ENCODE measurements around the gene HHATL.

Gene HHATL

GRCh38 chr3:42649783-42650182, 52.8 kb downstream of the HHATL start:
- no peak for DNase-seq
- H3K27me3 ChIP-seq (ENCODE audit: insufficient read depth, low read length, poor library complexity), result no peaks in the 10 kb centered on the region
- H3K56ac ChIP-seq (ENCODE audit: low read length), result no peak overlapping the region
- peaks cover 6% of the 10 kb centered on the region for H3K36me3 ChIP-seq (ENCODE audit: control insufficient read depth, insufficient read depth, low read length)
- WGBS (ENCODE audit: extremely low coverage, insufficient coverage, low lambda C conversion rate), result no CpG with 5 or more reads among the region's 4 CpGs
- H4K8ac ChIP-seq (ENCODE audit: low read depth, low read length), result no peak overlapping the region
- no peak overlapping the region for H2BK120ac ChIP-seq (ENCODE audit: low read depth, low read length)
- no peak overlapping the region for H2BK5ac ChIP-seq (ENCODE audit: low read length)
- no peak overlapping the region for H4K5ac ChIP-seq (ENCODE audit: low read length)
- no peak overlapping the region for H3K9ac ChIP-seq (ENCODE audit: low read length)
- no peak overlapping the region for H3K4ac ChIP-seq (ENCODE audit: low read depth, low read length)
- H3K4me3 ChIP-seq (ENCODE audit: low read length), result no peak overlapping the region
- H3K27ac ChIP-seq (ENCODE audit: low read depth, low read length), result no peak overlapping the region
- no peak overlapping the region for H3K18ac ChIP-seq (ENCODE audit: low read length)
- H2BK15ac ChIP-seq (replicated peaks; ENCODE audit: low read depth), result no peak overlapping the region
- H3K23ac ChIP-seq (ENCODE audit: low read length), result no peak overlapping the region
- no peak overlapping the region for H3K4me2 ChIP-seq (ENCODE audit: low read length)
- peaks cover 2% of the 10 kb centered on the region for H3K79me1 ChIP-seq (ENCODE audit: low read length)
- no peaks in the 10 kb centered on the region for H3K79me2 ChIP-seq (ENCODE audit: control insufficient read depth, insufficient read depth, low read length)
- no peak overlapping the region for H2AK5ac ChIP-seq (ENCODE audit: low read length)
- peaks cover 18% of the 10 kb centered on the region for H3K4me1 ChIP-seq (ENCODE audit: control insufficient read depth, low read depth, low read length)

- Histone ChIP-seq H3K4ac (ENCODE audit: low read depth, low read length) (no peak overlapping the region), H2BK15ac (replicated peaks; ENCODE audit: low read depth) (no peak overlapping the region), H2AK5ac (ENCODE audit: low read length) (no peak overlapping the region), H2BK120ac (ENCODE audit: low read depth, low read length) (no peak overlapping the region), H3K27ac (ENCODE audit: low read depth, low read length) (no peak overlapping the region), H3K56ac (ENCODE audit: low read length) (no peak overlapping the region), H4K5ac (ENCODE audit: low read length) (no peak overlapping the region), H2BK5ac (ENCODE audit: low read length) (no peak overlapping the region), H3K4me2 (ENCODE audit: low read length) (no peak overlapping the region), H3K27me3 (ENCODE audit: insufficient read depth, low read length, poor library complexity) (no peaks in the 10 kb centered on the region), H3K4me3 (ENCODE audit: low read length) (no peak overlapping the region), H3K79me1 (ENCODE audit: low read length) (peaks cover 6% of the 10 kb centered on the region), H3K36me3 (ENCODE audit: control insufficient read depth, insufficient read depth, low read length) (peaks cover 11% of the 10 kb centered on the region), H3K18ac (ENCODE audit: low read length) (no peak overlapping the region), H3K9ac (ENCODE audit: low read length) (no peak overlapping the region), H3K23ac (ENCODE audit: low read length) (no peak overlapping the region), H3K4me1 (ENCODE audit: control insufficient read depth, low read depth, low read length) (peaks cover 18% of the 10 kb centered on the region), H4K8ac (ENCODE audit: low read depth, low read length) (no peak overlapping the region), H3K79me2 (ENCODE audit: control insufficient read depth, insufficient read depth, low read length) (no peaks in the 10 kb centered on the region)
- DNase-seq, result no peak
- no CpG with 5 or more reads among the region's 2 CpGs for WGBS (ENCODE audit: extremely low coverage, insufficient coverage, low lambda C conversion rate)
Observed at GRCh38 chr3:42649006-42649405, 53.6 kb downstream of the HHATL start.

- peak; percentile 84 for DNase-seq
- no CpG with 5 or more reads among the region's 5 CpGs for WGBS (ENCODE audit: extremely low coverage, insufficient coverage, low lambda C conversion rate)
- Histone ChIP-seq H2BK120ac (ENCODE audit: low read depth, low read length) (no peak overlapping the region), H2BK5ac (ENCODE audit: low read length) (no peak overlapping the region), H3K4me3 (ENCODE audit: low read length) (no peak overlapping the region), H3K9ac (ENCODE audit: low read length) (no peak overlapping the region), H3K27me3 (ENCODE audit: insufficient read depth, low read length, poor library complexity) (no peaks in the 10 kb centered on the region), H3K4me2 (ENCODE audit: low read length) (no peak overlapping the region), H3K56ac (ENCODE audit: low read length) (no peak overlapping the region), H3K27ac (ENCODE audit: low read depth, low read length) (no peak overlapping the region), H3K18ac (ENCODE audit: low read length) (no peak overlapping the region), H3K4me1 (ENCODE audit: control insufficient read depth, low read depth, low read length) (peaks cover 13% of the 10 kb centered on the region), H3K79me1 (ENCODE audit: low read length) (peaks cover 4% of the 10 kb centered on the region), H3K36me3 (ENCODE audit: control insufficient read depth, insufficient read depth, low read length) (peaks cover 13% of the 10 kb centered on the region), H2BK15ac (replicated peaks; ENCODE audit: low read depth) (no peak overlapping the region), H3K79me2 (ENCODE audit: control insufficient read depth, insufficient read depth, low read length) (no peaks in the 10 kb centered on the region), H3K4ac (ENCODE audit: low read depth, low read length) (no peak overlapping the region), H2AK5ac (ENCODE audit: low read length) (no peak overlapping the region), H3K23ac (ENCODE audit: low read length) (no peak overlapping the region), H4K5ac (ENCODE audit: low read length) (no peak overlapping the region), H4K8ac (ENCODE audit: low read depth, low read length) (no peak overlapping the region)
Observed at GRCh38 chr3:42647821-42648459, 54.7 kb downstream of the HHATL start.
